ENCODE results near the gene CLCNKA.

GRCh38 chr1:16071614-16072013 lies 49.8 kb downstream of the CLCNKA start:
- TF ChIP-seq, protein P1, sequence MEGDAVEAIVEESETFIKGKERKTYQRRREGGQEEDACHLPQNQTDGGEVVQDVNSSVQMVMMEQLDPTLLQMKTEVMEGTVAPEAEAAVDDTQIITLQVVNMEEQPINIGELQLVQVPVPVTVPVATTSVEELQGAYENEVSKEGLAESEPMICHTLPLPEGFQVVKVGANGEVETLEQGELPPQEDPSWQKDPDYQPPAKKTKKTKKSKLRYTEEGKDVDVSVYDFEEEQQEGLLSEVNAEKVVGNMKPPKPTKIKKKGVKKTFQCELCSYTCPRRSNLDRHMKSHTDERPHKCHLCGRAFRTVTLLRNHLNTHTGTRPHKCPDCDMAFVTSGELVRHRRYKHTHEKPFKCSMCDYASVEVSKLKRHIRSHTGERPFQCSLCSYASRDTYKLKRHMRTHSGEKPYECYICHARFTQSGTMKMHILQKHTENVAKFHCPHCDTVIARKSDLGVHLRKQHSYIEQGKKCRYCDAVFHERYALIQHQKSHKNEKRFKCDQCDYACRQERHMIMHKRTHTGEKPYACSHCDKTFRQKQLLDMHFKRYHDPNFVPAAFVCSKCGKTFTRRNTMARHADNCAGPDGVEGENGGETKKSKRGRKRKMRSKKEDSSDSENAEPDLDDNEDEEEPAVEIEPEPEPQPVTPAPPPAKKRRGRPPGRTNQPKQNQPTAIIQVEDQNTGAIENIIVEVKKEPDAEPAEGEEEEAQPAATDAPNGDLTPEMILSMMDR (conservative IDR thresholded peaks at IDR 0.05; ENCODE audit: low read depth, low read length) = no peak
- no peak for TF ChIP-seq EZH2 (IDR thresholded peaks at IDR 0.05; ENCODE audit: low read length, unreplicated experiment)
- no peak for TF ChIP-seq EZH2phosphoT487 (IDR thresholded peaks at IDR 0.05; ENCODE audit: borderline replicate concordance, low read length)

Measured in PC-3 (cell line).